GM19239 (cell line): ENCODE results near the gene MPG.
A peak's percentile ranks its signal among the peaks of the same experiment; 100 is the strongest.

Experiments used
- DNase-seq: peaks from one replicate; pipeline ENCODE4 v3.0.0; 2011; ENCODE audit warnings: low spot score; ENCODE audit not compliant: insufficient read length
- FAIRE-seq: peaks from 2 replicates; lab custom pipeline; 2011; peaks lifted over from hg19 to GRCh38; lab: Jason Lieb, UNC

Gene MPG

GRCh38 chr16:64914-65255 is 13.1 kb upstream of the MPG start:
- no peak for FAIRE-seq

GRCh38 chr16:65745-66144 is 12.3 kb upstream of the MPG start:
- peak; percentile 98 for DNase-seq
- FAIRE-seq = peak; percentile 76

More at GRCh38 chr16:64914-65255, 13.1 kb upstream of the MPG start:
- no peak for DNase-seq

GRCh38 chr16:66309-67182 is 11.5 kb upstream of the MPG start:
- FAIRE-seq (no peak), DNase-seq (no peak)

- no peak for FAIRE-seq
These were observed 10.7 kb upstream of the MPG start for GRCh38 chr16:67183-67791.

GRCh38 chr16:67884-68789 is 9.9 kb upstream of the MPG start:
- DNase-seq = no peak

More at GRCh38 chr16:67183-67791, 10.7 kb upstream of the MPG start:
- DNase-seq = no peak

GRCh38 chr16:69181-69580 is 8.8 kb upstream of the MPG start:
- no peak for FAIRE-seq
- DNase-seq = no peak

More at GRCh38 chr16:67884-68789, 9.9 kb upstream of the MPG start:
- no peak for FAIRE-seq

- FAIRE-seq (no peak), DNase-seq (no peak)
These were observed 6.8 kb upstream of the MPG start for GRCh38 chr16:71210-71539.

- DNase-seq = no peak
- FAIRE-seq = no peak
These were observed 6.3 kb upstream of the MPG start for GRCh38 chr16:71540-72401.

GRCh38 chr16:72561-73548 is 5.2 kb upstream of the MPG start, which contains the start of gene RHBDF1:
Gene RHBDF1 (minus strand): TSS chr16:72631. CDS start chr16:65015, 7,616 bp downstream.
- FAIRE-seq = no peak
- DNase-seq = no peak

- FAIRE-seq (no peak), DNase-seq (no peak)
These were observed 3.8 kb upstream of the MPG start for GRCh38 chr16:74051-74746.

- DNase-seq (no peak), FAIRE-seq (no peak)
These were observed 3.2 kb upstream of the MPG start for GRCh38 chr16:74747-75334.

- FAIRE-seq (no peak), DNase-seq (no peak)
These were observed 2.2 kb upstream of the MPG start for GRCh38 chr16:75580-76501.

- FAIRE-seq = no peak
- no peak for DNase-seq
These were observed 1.3 kb upstream of the MPG start for GRCh38 chr16:76535-77272.

GRCh38 chr16:77273-77806 is 685 bp upstream of the MPG start:
- FAIRE-seq = no peak

GRCh38 chr16:78444-79150 is 572 bp downstream of the MPG start:
- no peak for FAIRE-seq
- DNase-seq = peak; percentile 72

More at GRCh38 chr16:77273-77806, 685 bp upstream of the MPG start:
- DNase-seq = peak; percentile 79
